Measurements from ENCODE around the gene MTMR10.
A peak's percentile ranks its signal among the peaks of the same experiment; 100 is the strongest.

Gene MTMR10

GRCh38 chr15:30913761-30914160 lies 77.7 kb downstream of the MTMR10 start:
- H2AK5ac ChIP-seq (ENCODE audit: low read length, severe bottlenecking), result no peak overlapping the region
- H3K4me3 ChIP-seq (ENCODE audit: insufficient read depth in 1 of 2, low read depth in 1 of 2, low read length in 2 of 2), result no peak overlapping the region
- H2BK120ac ChIP-seq (ENCODE audit: low read depth, low read length), result no peak overlapping the region
- H2BK5ac ChIP-seq (ENCODE audit: low read depth, low read length, poor library complexity, severe bottlenecking), result no peak overlapping the region
- H2AFZ ChIP-seq (ENCODE audit: low read depth, low read length), result no peak overlapping the region
- 96% methylated on average over 8 of the region's 9 CpGs for WGBS
- no peak overlapping the region for H4K91ac ChIP-seq (ENCODE audit: low read length)
- H3K23ac ChIP-seq (ENCODE audit: low read length in 2 of 2), result no peak overlapping the region
- no peak overlapping the region for H3K27ac ChIP-seq (ENCODE audit: low read length, poor library complexity, severe bottlenecking)
- no peak overlapping the region for H3K4ac ChIP-seq (ENCODE audit: low read depth in 1 of 2, low read length in 2 of 2)
- H3K4me2 ChIP-seq (ENCODE audit: low read length, poor library complexity, severe bottlenecking), result no peak overlapping the region
- peaks cover 38 to 94% of the 10 kb centered on the region in 2 experiments for H3K36me3 ChIP-seq (ENCODE audit: control insufficient read depth in 1 of 2, insufficient read depth in 2 of 2, low read depth in 1 of 2, low read length in 2 of 2)
- H3K18ac ChIP-seq (ENCODE audit: low read depth in 1 of 2, low read length in 2 of 2), result no peak overlapping the region
- no peak overlapping the region for H4K8ac ChIP-seq (ENCODE audit: low read length)
- H3K14ac ChIP-seq (ENCODE audit: low read length in 2 of 2), result no peak overlapping the region
- H2BK15ac ChIP-seq (ENCODE audit: low read depth, poor library complexity, severe bottlenecking), result no peak overlapping the region
- peaks cover 33% of the 10 kb centered on the region for H3K79me1 ChIP-seq (replicated peaks; ENCODE audit: low read length, poor library complexity, severe bottlenecking)
- no peaks in the 10 kb centered on the region for H3K27me3 ChIP-seq (ENCODE audit: control insufficient read depth in 1 of 2, insufficient read depth in 1 of 2, low read length in 2 of 2)
- no peaks in the 10 kb centered on the region for H3K4me1 ChIP-seq (ENCODE audit: control insufficient read depth, insufficient read depth, low read depth, low read length)
- DNase-seq, result no peak
- no peaks in the 10 kb centered on the region for H3K9me3 ChIP-seq (ENCODE audit: control insufficient read depth, low read length)
- no peak overlapping the region for H3K9ac ChIP-seq (ENCODE audit: low read length)
- H2BK12ac ChIP-seq (ENCODE audit: low read length in 2 of 2), result no peak overlapping the region

- H3K36me3 ChIP-seq (ENCODE audit: control insufficient read depth in 1 of 2, insufficient read depth in 2 of 2, low read depth in 1 of 2, low read length in 2 of 2), result peaks cover 12 to 41% of the 10 kb centered on the region in 2 experiments
- no peak overlapping the region for H3K4me2 ChIP-seq (ENCODE audit: low read length, poor library complexity, severe bottlenecking)
- no peak overlapping the region for H3K23ac ChIP-seq (ENCODE audit: low read length in 2 of 2)
- no peak overlapping the region for H2BK5ac ChIP-seq (ENCODE audit: low read depth, low read length, poor library complexity, severe bottlenecking)
- H3K27me3 ChIP-seq (ENCODE audit: control insufficient read depth in 1 of 2, insufficient read depth in 1 of 2, low read length in 2 of 2), result no peaks in the 10 kb centered on the region
- no peak overlapping the region for H2BK12ac ChIP-seq (ENCODE audit: low read length in 2 of 2)
- no peak overlapping the region for H2BK15ac ChIP-seq (ENCODE audit: low read depth, poor library complexity, severe bottlenecking)
- H3K4me1 ChIP-seq (ENCODE audit: control insufficient read depth, insufficient read depth, low read depth, low read length), result peaks cover 3% of the 10 kb centered on the region
- no peak overlapping the region for H2BK120ac ChIP-seq (ENCODE audit: low read depth, low read length)
- no peak overlapping the region for H3K4me3 ChIP-seq (ENCODE audit: insufficient read depth in 1 of 2, low read depth in 1 of 2, low read length in 2 of 2)
- H3K14ac ChIP-seq (ENCODE audit: low read length in 2 of 2), result no peak overlapping the region
- WGBS, result 91% methylated on average over 4 of the region's 4 CpGs
- no peaks in the 10 kb centered on the region for H3K9me3 ChIP-seq (ENCODE audit: control insufficient read depth, low read length)
- no peak overlapping the region for H4K91ac ChIP-seq (ENCODE audit: low read length)
- peak overlapping the region; percentile 77 for H3K27ac ChIP-seq (ENCODE audit: low read length, poor library complexity, severe bottlenecking)
- no peak overlapping the region for H2AK5ac ChIP-seq (ENCODE audit: low read length, severe bottlenecking)
- no peak overlapping the region for H3K9ac ChIP-seq (ENCODE audit: low read length)
- H3K79me1 ChIP-seq (replicated peaks; ENCODE audit: low read length, poor library complexity, severe bottlenecking), result peaks cover 22% of the 10 kb centered on the region
- no peak for DNase-seq
- H2AFZ ChIP-seq (ENCODE audit: low read depth, low read length), result no peak overlapping the region
- no peak overlapping the region for H3K4ac ChIP-seq (ENCODE audit: low read depth in 1 of 2, low read length in 2 of 2)
- no peak overlapping the region for H4K8ac ChIP-seq (ENCODE audit: low read length)
- no peak overlapping the region for H3K18ac ChIP-seq (ENCODE audit: low read depth in 1 of 2, low read length in 2 of 2)
Observed at GRCh38 chr15:30906366-30906765, 85.1 kb downstream of the MTMR10 start.

- Histone ChIP-seq H3K79me1 (replicated peaks; ENCODE audit: low read length, poor library complexity, severe bottlenecking) (peaks cover 22% of the 10 kb centered on the region), H3K14ac (ENCODE audit: low read length in 2 of 2) (no peak overlapping the region), H2AFZ (ENCODE audit: low read depth, low read length) (no peak overlapping the region), H3K4me3 (ENCODE audit: insufficient read depth in 1 of 2, low read depth in 1 of 2, low read length in 2 of 2) (no peak overlapping the region), H3K9me3 (ENCODE audit: control insufficient read depth, low read length) (no peaks in the 10 kb centered on the region), H3K18ac (ENCODE audit: low read depth in 1 of 2, low read length in 2 of 2) (no peak overlapping the region), H4K91ac (ENCODE audit: low read length) (no peak overlapping the region), H3K4me2 (ENCODE audit: low read length, poor library complexity, severe bottlenecking) (no peak overlapping the region), H3K27me3 (ENCODE audit: control insufficient read depth in 1 of 2, insufficient read depth in 1 of 2, low read length in 2 of 2) (no peaks in the 10 kb centered on the region), H3K4ac (ENCODE audit: low read depth in 1 of 2, low read length in 2 of 2) (no peak overlapping the region), H4K8ac (ENCODE audit: low read length) (no peak overlapping the region), H2BK120ac (ENCODE audit: low read depth, low read length) (no peak overlapping the region), H3K27ac (ENCODE audit: low read length, poor library complexity, severe bottlenecking) (peak overlapping the region; percentile 77), H3K36me3 (ENCODE audit: control insufficient read depth in 1 of 2, insufficient read depth in 2 of 2, low read depth in 1 of 2, low read length in 2 of 2) (peaks cover 12 to 36% of the 10 kb centered on the region in 2 experiments), H3K4me1 (ENCODE audit: control insufficient read depth, insufficient read depth, low read depth, low read length) (peaks cover 3% of the 10 kb centered on the region), H3K9ac (ENCODE audit: low read length) (no peak overlapping the region), H2AK5ac (ENCODE audit: low read length, severe bottlenecking) (no peak overlapping the region), H2BK15ac (ENCODE audit: low read depth, poor library complexity, severe bottlenecking) (no peak overlapping the region), H3K23ac (ENCODE audit: low read length in 2 of 2) (no peak overlapping the region), H2BK12ac (ENCODE audit: low read length in 2 of 2) (no peak overlapping the region), H2BK5ac (ENCODE audit: low read depth, low read length, poor library complexity, severe bottlenecking) (no peak overlapping the region)
- DNase-seq, result no peak
- 93% methylated on average over 4 of the region's 5 CpGs for WGBS
Observed at GRCh38 chr15:30905821-30906220, 85.6 kb downstream of the MTMR10 start.

GRCh38 chr15:30904812-30905211 lies 86.6 kb downstream of the MTMR10 start:
- peaks cover 9 to 26% of the 10 kb centered on the region in 2 experiments for H3K36me3 ChIP-seq (ENCODE audit: control insufficient read depth in 1 of 2, insufficient read depth in 2 of 2, low read depth in 1 of 2, low read length in 2 of 2)
- no peak for DNase-seq
- no peak overlapping the region for H3K27ac ChIP-seq (ENCODE audit: low read length, poor library complexity, severe bottlenecking)
- H3K4me2 ChIP-seq (ENCODE audit: low read length, poor library complexity, severe bottlenecking), result peak overlapping the region; percentile 14
- no peak overlapping the region for H3K18ac ChIP-seq (ENCODE audit: low read depth in 1 of 2, low read length in 2 of 2)
- no peak overlapping the region for H3K14ac ChIP-seq (ENCODE audit: low read length in 2 of 2)
- peaks cover 3% of the 10 kb centered on the region for H3K4me1 ChIP-seq (ENCODE audit: control insufficient read depth, insufficient read depth, low read depth, low read length)
- no peaks in the 10 kb centered on the region for H3K9me3 ChIP-seq (ENCODE audit: control insufficient read depth, low read length)
- no peak overlapping the region for H2AK5ac ChIP-seq (ENCODE audit: low read length, severe bottlenecking)
- H3K9ac ChIP-seq (ENCODE audit: low read length), result peak overlapping the region; percentile 95
- peak overlapping the region in 1 of 2 experiments; percentile 99 for H3K4me3 ChIP-seq (ENCODE audit: insufficient read depth in 1 of 2, low read depth in 1 of 2, low read length in 2 of 2)
- WGBS, result 95% methylated on average over 4 of the region's 5 CpGs
- peak overlapping the region; percentile 51 for H2BK5ac ChIP-seq (ENCODE audit: low read depth, low read length, poor library complexity, severe bottlenecking)
- H3K4ac ChIP-seq (ENCODE audit: low read depth in 1 of 2, low read length in 2 of 2), result no peak overlapping the region
- no peak overlapping the region for H3K23ac ChIP-seq (ENCODE audit: low read length in 2 of 2)
- H4K91ac ChIP-seq (ENCODE audit: low read length), result no peak overlapping the region
- no peak overlapping the region for H2BK120ac ChIP-seq (ENCODE audit: low read depth, low read length)
- no peaks in the 10 kb centered on the region for H3K27me3 ChIP-seq (ENCODE audit: control insufficient read depth in 1 of 2, insufficient read depth in 1 of 2, low read length in 2 of 2)
- H2BK15ac ChIP-seq (ENCODE audit: low read depth, poor library complexity, severe bottlenecking), result no peak overlapping the region
- no peak overlapping the region for H2BK12ac ChIP-seq (ENCODE audit: low read length in 2 of 2)
- peaks cover 18% of the 10 kb centered on the region for H3K79me1 ChIP-seq (replicated peaks; ENCODE audit: low read length, poor library complexity, severe bottlenecking)
- no peak overlapping the region for H2AFZ ChIP-seq (ENCODE audit: low read depth, low read length)
- H4K8ac ChIP-seq (ENCODE audit: low read length), result no peak overlapping the region
